DOHH2 (cell line): ENCODE results near the gene GNB1L.

ENCODE experiments used
- H3F3A ChIP-seq: fragments of 200-600 bp; sonication (generic), shearing (Covaris generic); 2 replicates; pipeline ENCODE4 v1.6.0; 2016; ENCODE audit warnings: antibody characterized with exemption, mild to moderate bottlenecking; ENCODE audit not compliant: control insufficient read depth, insufficient read depth
- H3K27ac ChIP-seq: fragments of 200-600 bp; sonication (generic); 2 replicates; pipeline ENCODE4 v1.5.1; 2014; ENCODE audit warnings: low read depth, mild to moderate bottlenecking, low read length, moderate library complexity
- H3K27me3 ChIP-seq: fragments of 200-600 bp; sonication (generic); 2 replicates; pipeline ENCODE4 v1.6.1; 2014; ENCODE audit warnings: mild to moderate bottlenecking, low read length, mixed read lengths; ENCODE audit not compliant: control insufficient read depth
- H3K36me3 ChIP-seq: fragments of 200-600 bp; sonication (generic); 2 replicates; pipeline ENCODE4 v1.6.1; 2014; ENCODE audit warnings: mild to moderate bottlenecking, low read length, moderate library complexity, mixed read lengths; ENCODE audit not compliant: control insufficient read depth
- H3K4me1 ChIP-seq: fragments of 200-600 bp; sonication (generic); 2 replicates; pipeline ENCODE4 v1.6.1; 2014; ENCODE audit warnings: mild to moderate bottlenecking, low read length, mixed read lengths; ENCODE audit not compliant: control insufficient read depth
- H3K4me2 ChIP-seq: fragments of 200-600 bp; sonication (generic); 2 replicates; pipeline ENCODE4 v1.6.0; 2014; ENCODE audit warnings: mild to moderate bottlenecking, low read length, moderate library complexity
- H3K4me3 ChIP-seq: fragments of 200-600 bp; sonication (generic); 2 replicates; pipeline ENCODE4 v1.5.1; 2014; ENCODE audit warnings: mild to moderate bottlenecking, low read length, mixed read lengths
- H3K79me2 ChIP-seq: fragments of 200-600 bp; sonication (generic); 2 replicates; pipeline ENCODE4 v1.6.1; 2014; ENCODE audit warnings: mild to moderate bottlenecking, low read length, mixed read lengths; ENCODE audit not compliant: control insufficient read depth
- H3K9me2 ChIP-seq: fragments of 200-600 bp; sonication (generic); replicated peaks from 2 replicates; pipeline ENCODE4 v1.6.1; 2014; ENCODE audit warnings: mild to moderate bottlenecking, low read length, mixed read lengths; ENCODE audit not compliant: control insufficient read depth
- H3K9me3 ChIP-seq: fragments of 200-600 bp; sonication (generic); 2 replicates; pipeline ENCODE4 v1.6.1; 2014; ENCODE audit warnings: antibody characterized with exemption, low read length, mixed read lengths; ENCODE audit not compliant: control insufficient read depth, insufficient read depth
- H4K20me1 ChIP-seq: fragments of 200-600 bp; sonication (generic); 2 replicates; pipeline ENCODE4 v1.6.0; 2014; ENCODE audit warnings: low read depth, mild to moderate bottlenecking, antibody characterized with exemption, low read length, moderate library complexity; ENCODE audit not compliant: control insufficient read depth, insufficient read depth
- CTCF ChIP-seq: fragments of 200-600 bp; sonication (generic); IDR thresholded peaks from one replicate; pipeline ENCODE4 v1.5.1; 2014; ENCODE audit warnings: antibody characterized with exemption, mild to moderate bottlenecking, low read depth, low read length; ENCODE audit not compliant: poor library complexity, severe bottlenecking
- EZH2phosphoT487 ChIP-seq: fragments of 200-600 bp; sonication (generic); IDR thresholded peaks from 2 replicates; pipeline ENCODE4 v1.6.1; 2017; ENCODE audit warnings: borderline replicate concordance, mild to moderate bottlenecking, antibody characterized with exemption, low read length, moderate library complexity, mixed read lengths

GNB1L gene

DNA sequence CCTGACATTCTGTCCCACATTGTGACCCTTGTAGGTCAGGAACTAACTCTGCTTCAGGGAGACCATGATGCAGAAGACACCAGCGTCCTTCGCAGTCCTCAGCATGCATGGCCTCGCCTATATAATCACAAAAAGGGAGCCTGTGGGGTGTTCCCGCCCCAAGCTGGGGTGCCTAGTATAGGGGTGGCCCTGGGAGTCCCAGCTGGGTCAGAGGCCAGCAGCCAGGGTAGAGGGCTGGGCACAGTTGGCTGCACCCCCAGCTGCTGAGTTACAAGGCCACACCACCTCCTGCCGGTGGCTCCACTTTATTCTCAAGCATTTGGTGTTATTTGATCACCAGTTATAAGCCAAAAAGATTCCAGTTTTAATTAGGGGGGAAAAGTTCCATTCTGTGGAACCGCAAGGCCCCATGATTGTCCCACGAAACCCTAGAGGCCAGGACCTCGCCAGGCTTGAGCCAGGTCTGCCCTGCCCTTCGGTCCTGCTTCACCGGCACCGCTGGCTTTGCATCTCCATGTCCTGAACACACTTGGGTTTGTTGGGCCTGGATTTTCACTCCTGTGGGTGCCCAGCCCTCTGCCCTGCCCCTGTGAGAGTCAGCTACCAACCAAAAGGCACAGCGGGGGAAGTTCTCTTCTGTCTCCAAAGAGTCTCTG lies 15.0 kb upstream of the GNB1L start:
- Histone ChIP-seq H3K27me3 (no peaks in the 10 kb centered on the region), H3K36me3 (no peaks in the 10 kb centered on the region), H3K9me3 (no peaks in the 10 kb centered on the region), H3K9me2 (no peaks in the 10 kb centered on the region), H3K4me1 (peaks cover 5% of the 10 kb centered on the region; the same call in 1 of the 2 replicates), H3K4me3 (no peak overlapping the region), H3F3A (no peaks in the 10 kb centered on the region), H3K4me2 (no peak overlapping the region), H3K27ac (no peak overlapping the region), H4K20me1 (no peaks in the 10 kb centered on the region), H3K79me2 (no peaks in the 10 kb centered on the region)
- no peak for TF ChIP-seq CTCF
- TF ChIP-seq EZH2phosphoT487: no peak

DNA sequence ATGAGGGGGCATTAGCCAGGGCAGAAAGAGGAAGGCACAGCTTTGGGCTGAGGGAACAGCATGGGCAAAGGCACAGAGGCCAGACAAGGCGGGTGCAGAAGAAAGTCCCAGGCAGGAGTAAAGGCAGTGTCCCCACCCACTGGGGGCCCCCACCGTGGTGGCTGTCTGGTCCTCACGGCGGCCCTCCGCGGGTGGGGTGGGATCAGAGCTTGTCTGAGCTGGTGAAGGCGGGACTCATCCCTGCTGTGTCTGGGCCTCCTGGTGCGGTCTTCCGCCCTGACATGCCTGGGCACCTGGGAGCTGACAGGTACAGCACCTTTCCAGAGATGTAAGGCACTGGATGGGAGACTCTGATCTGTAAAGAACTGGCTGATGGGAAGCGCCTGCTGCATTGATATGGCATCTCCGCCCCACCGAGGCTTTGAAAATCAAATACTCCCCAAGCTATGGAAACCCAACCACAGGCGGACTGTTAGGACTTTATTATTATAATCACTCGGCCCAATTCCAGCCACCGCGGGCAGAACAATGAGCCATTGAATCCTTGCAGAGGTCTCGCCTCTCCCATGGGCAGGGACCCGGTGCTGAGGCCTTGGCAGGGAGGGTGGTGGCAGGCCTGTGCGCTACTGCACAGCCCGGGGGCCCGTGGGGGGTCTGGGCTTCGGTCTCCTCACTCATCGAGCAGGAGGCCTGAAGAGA lies 14.2 kb upstream of the GNB1L start:
- Histone ChIP-seq H3K4me3 (no peak overlapping the region), H3K79me2 (no peaks in the 10 kb centered on the region), H3K4me1 (peaks cover 5% of the 10 kb centered on the region; the same call in 1 of the 2 replicates), H4K20me1 (no peaks in the 10 kb centered on the region), H3K27me3 (no peaks in the 10 kb centered on the region), H3K9me2 (no peaks in the 10 kb centered on the region), H3K9me3 (no peaks in the 10 kb centered on the region), H3K27ac (no peak overlapping the region), H3K36me3 (no peaks in the 10 kb centered on the region), H3K4me2 (no peak overlapping the region), H3F3A (no peaks in the 10 kb centered on the region)
- no peak for TF ChIP-seq EZH2phosphoT487
- no peak for TF ChIP-seq CTCF

DNA sequence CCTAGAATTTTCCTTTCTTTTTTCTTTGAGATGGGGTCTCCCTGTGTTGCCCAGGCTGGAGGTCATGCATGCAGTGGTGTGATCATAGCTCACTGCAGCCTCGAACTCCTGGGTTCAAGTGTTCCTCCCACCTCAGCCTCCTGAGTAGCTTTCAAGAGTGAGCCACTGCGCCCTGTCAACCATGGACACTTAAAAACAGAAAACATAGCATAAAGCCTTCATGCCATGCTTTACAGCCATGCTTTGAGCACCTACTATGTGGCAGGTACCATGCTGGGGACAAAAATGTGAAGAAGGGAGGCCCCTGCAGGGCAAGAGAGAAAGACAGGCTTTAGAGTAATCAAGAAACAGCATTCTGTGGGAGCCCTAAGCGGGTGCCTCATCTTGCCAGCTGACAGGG lies 13.7 kb upstream of the GNB1L start:
- no peak overlapping the region for H3K27ac ChIP-seq
- TF ChIP-seq CTCF (no peak), EZH2phosphoT487 (no peak)

More for the DNA sequence above, 13.7 kb upstream of the GNB1L start:
- no peak overlapping the region for H3K4me3 ChIP-seq
- H3K9me2 ChIP-seq: no peaks in the 10 kb centered on the region
- H3K79me2 ChIP-seq: no peaks in the 10 kb centered on the region
- H3F3A ChIP-seq: no peaks in the 10 kb centered on the region
- peaks cover 5% of the 10 kb centered on the region; the same call in 1 of the 2 replicates for H3K4me1 ChIP-seq
- no peaks in the 10 kb centered on the region for H3K36me3 ChIP-seq
- no peaks in the 10 kb centered on the region for H3K9me3 ChIP-seq
- no peaks in the 10 kb centered on the region for H3K27me3 ChIP-seq
- no peaks in the 10 kb centered on the region for H4K20me1 ChIP-seq
- H3K4me2 ChIP-seq: no peak overlapping the region
